ENCODE results near the gene ZNF428. TPM values are rescaled to one million over a fixed set of nuclear protein-coding genes. Genes with fewer than 3 reads are reported as not detected.

The ZNF428 gene
- total RNA-seq, 1 donor from 2014 or later = 18.5 TPM

DNA sequence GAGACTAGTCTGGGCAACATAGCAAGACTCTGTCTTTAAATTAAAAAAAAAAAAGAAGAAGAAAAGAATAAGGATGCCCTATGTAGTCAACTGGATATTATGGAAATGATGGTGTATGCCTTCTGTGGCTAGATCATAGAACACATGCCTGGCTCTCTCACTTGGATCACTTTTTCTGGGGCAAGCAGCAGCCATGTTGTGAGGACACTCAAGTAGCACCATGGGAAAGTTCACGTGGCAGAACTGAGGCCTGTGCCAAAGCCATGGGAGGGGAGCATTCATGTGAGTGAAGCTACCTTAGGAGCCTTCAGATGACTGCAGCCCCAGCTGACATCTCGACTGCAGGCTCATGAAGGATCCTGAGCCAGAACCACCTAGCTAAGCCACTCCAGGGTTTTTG lies 38.6 kb upstream of the ZNF428 start:
- H3K9me3 ChIP-seq (ENCODE audit: low read depth) = no peaks in the 10 kb centered on the region
- TF ChIP-seq, protein P1, sequence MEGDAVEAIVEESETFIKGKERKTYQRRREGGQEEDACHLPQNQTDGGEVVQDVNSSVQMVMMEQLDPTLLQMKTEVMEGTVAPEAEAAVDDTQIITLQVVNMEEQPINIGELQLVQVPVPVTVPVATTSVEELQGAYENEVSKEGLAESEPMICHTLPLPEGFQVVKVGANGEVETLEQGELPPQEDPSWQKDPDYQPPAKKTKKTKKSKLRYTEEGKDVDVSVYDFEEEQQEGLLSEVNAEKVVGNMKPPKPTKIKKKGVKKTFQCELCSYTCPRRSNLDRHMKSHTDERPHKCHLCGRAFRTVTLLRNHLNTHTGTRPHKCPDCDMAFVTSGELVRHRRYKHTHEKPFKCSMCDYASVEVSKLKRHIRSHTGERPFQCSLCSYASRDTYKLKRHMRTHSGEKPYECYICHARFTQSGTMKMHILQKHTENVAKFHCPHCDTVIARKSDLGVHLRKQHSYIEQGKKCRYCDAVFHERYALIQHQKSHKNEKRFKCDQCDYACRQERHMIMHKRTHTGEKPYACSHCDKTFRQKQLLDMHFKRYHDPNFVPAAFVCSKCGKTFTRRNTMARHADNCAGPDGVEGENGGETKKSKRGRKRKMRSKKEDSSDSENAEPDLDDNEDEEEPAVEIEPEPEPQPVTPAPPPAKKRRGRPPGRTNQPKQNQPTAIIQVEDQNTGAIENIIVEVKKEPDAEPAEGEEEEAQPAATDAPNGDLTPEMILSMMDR (IDR thresholded peaks at IDR 0.05) = no peak
- TF ChIP-seq EZH2phosphoT487 (IDR thresholded peaks at IDR 0.05) (no peak), EZH2 (IDR thresholded peaks at IDR 0.05) (no peak)
- Mint-ChIP-seq H3K4me3 (no peak overlapping the region), H3K36me3 (peaks cover 47% of the 10 kb centered on the region), H3K27ac (no peak overlapping the region), H3K27me3 (ENCODE audit: insufficient read depth, low read depth) (peaks cover 2% of the 10 kb centered on the region), H3K4me1 (peaks cover 2% of the 10 kb centered on the region), H3K9me3 (no peaks in the 10 kb centered on the region)
- H3K4me2 ChIP-seq = no peak overlapping the region
- no peak overlapping the region for H3K9ac ChIP-seq
- no peak overlapping the region for H2AFZ ChIP-seq (replicated peaks)
- H4K20me1 ChIP-seq (ENCODE audit: low read depth) = no peaks in the 10 kb centered on the region
- H3K27me3 ChIP-seq = no peaks in the 10 kb centered on the region
- no peaks in the 10 kb centered on the region for H3K79me2 ChIP-seq (ENCODE audit: low read depth)
- no peak overlapping the region for H3K4me3 ChIP-seq
- H3K36me3 ChIP-seq = no peaks in the 10 kb centered on the region
- H3F3A ChIP-seq (ENCODE audit: low read depth) = peaks cover 3% of the 10 kb centered on the region
- DNase-seq (ENCODE audit: low spot score) = no peak
- no peaks in the 10 kb centered on the region for H3K4me1 ChIP-seq
- no peak overlapping the region for H3K27ac ChIP-seq

DNA sequence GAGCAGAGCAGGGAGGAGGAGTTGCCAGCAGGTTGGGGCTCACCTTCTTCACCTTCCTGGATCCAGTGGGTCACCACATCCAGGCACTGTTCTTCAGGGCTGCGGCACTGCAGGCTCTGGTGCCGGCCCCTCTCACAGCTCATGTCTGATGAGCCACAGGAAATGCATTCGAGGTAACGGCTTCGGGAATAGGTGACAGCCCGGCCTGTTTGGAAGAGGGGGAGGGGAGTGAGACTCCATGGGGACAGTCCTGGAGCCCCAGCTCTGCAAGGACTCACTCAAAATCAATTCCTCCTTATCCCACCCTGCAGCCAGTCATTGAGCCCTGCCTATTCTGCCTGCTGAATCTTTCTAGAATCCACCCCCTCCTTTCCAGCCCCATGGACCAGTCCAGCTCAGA lies 37.0 kb upstream of the ZNF428 start:
- H3K9me3 ChIP-seq (ENCODE audit: low read depth) = no peaks in the 10 kb centered on the region
- H3K4me3 ChIP-seq = no peak overlapping the region
- Mint-ChIP-seq H3K9me3 (no peaks in the 10 kb centered on the region), H3K4me3 (no peak overlapping the region), H3K4me1 (peaks cover 6% of the 10 kb centered on the region), H3K27ac (no peak overlapping the region), H3K27me3 (ENCODE audit: insufficient read depth, low read depth) (peaks cover 4% of the 10 kb centered on the region), H3K36me3 (peaks cover 37% of the 10 kb centered on the region)
- H3F3A ChIP-seq (ENCODE audit: low read depth) = peaks cover 3% of the 10 kb centered on the region
- no peak overlapping the region for H2AFZ ChIP-seq (replicated peaks)
- DNase-seq (ENCODE audit: low spot score) = no peak
- H3K36me3 ChIP-seq = no peaks in the 10 kb centered on the region
- H3K79me2 ChIP-seq (ENCODE audit: low read depth) = no peaks in the 10 kb centered on the region
- no peaks in the 10 kb centered on the region for H3K27me3 ChIP-seq
- H3K4me2 ChIP-seq = no peak overlapping the region
- no peaks in the 10 kb centered on the region for H4K20me1 ChIP-seq (ENCODE audit: low read depth)
- H3K4me1 ChIP-seq = no peaks in the 10 kb centered on the region
- no peak overlapping the region for H3K27ac ChIP-seq
- no peak overlapping the region for H3K9ac ChIP-seq
- TF ChIP-seq, protein P1 (IDR thresholded peaks at IDR 0.05) = no peak
- TF ChIP-seq EZH2phosphoT487 (IDR thresholded peaks at IDR 0.05) (no peak), EZH2 (IDR thresholded peaks at IDR 0.05) (no peak)

DNA sequence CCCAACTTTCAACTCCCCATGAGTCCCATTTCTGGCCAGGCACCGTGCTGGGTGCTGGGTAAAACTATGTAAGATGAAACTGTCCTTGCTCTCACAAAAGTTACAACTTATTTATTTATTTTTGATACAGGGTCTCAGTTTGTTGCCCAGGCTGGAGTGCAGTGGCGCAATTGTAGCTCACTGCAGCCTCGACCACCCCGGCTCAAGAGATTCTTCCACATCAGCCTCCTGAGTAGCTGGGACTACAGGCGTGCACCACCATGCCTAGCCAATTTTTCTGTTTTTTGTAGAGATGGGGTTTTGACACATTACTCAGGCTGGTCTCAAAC lies 33.1 kb upstream of the ZNF428 start:
- Mint-ChIP-seq H3K4me1 (peaks cover 6% of the 10 kb centered on the region), H3K4me3 (no peak overlapping the region)

More for the DNA sequence above, 33.1 kb upstream of the ZNF428 start:
- Histone ChIP-seq H3K36me3 (no peaks in the 10 kb centered on the region), H3K4me2 (no peak overlapping the region), H3K79me2 (ENCODE audit: low read depth) (no peaks in the 10 kb centered on the region), H3K27me3 (no peaks in the 10 kb centered on the region), H3K9ac (no peak overlapping the region), H3K4me1 (no peaks in the 10 kb centered on the region), H3K9me3 (ENCODE audit: low read depth) (no peaks in the 10 kb centered on the region), H3K4me3 (no peak overlapping the region), H4K20me1 (ENCODE audit: low read depth) (no peaks in the 10 kb centered on the region), H3K27ac (no peak overlapping the region), H3F3A (ENCODE audit: low read depth) (peaks cover 3% of the 10 kb centered on the region), H2AFZ (replicated peaks) (no peak overlapping the region)
- H3K27ac Mint-ChIP-seq = no peak overlapping the region
- TF ChIP-seq, protein P1 (IDR thresholded peaks at IDR 0.05) = no peak
- TF ChIP-seq EZH2phosphoT487 (IDR thresholded peaks at IDR 0.05) (no peak), EZH2 (IDR thresholded peaks at IDR 0.05) (no peak)
- no peaks in the 10 kb centered on the region for H3K9me3 Mint-ChIP-seq
- H3K27me3 Mint-ChIP-seq (ENCODE audit: insufficient read depth, low read depth) = peaks cover 8% of the 10 kb centered on the region
- no peak for DNase-seq (ENCODE audit: low spot score)
- H3K36me3 Mint-ChIP-seq = peaks cover 26% of the 10 kb centered on the region

Data from neural progenitor cell (in vitro differentiated cells).